AG08395 (cell line): ENCODE data around the gene HIGD1C.
A peak's percentile ranks its signal among the peaks of the same experiment; 100 is the strongest.
"Not testable (repeated sequence)": the region's sequence is repeated elsewhere in the genome, so short reads cannot be mapped to it uniquely, and the experiment has no call there.

Experiments
- DNase-seq: peaks from one replicate; pipeline ENCODE4 v3.0.0; 2012; ENCODE audit warnings: mixed read lengths, low spot score

HIGD1C gene

DNA sequence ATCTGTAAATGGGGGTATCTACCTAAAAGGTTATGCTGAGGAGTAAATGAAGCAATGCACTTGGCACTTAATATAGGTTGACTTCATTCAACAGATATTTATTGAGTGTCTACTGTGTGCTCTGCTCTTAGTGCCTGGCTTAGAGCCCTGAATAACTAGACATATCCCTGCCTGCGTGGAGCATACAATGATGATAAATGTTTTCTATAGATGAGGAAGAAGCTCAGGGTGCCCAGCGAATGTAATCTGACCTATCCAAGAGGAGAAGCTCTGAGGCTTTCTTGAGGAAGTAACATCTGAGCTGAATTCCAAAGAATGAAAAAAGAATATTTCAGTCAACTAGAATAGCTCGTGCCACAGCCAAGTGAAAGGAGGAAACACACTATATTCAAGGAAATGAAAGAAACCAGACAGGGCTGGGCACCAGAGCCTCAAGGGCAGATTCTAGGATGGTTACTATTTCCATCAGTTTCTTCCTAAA lies 17.9 kb upstream of the HIGD1C start:
- no peak for DNase-seq

DNA sequence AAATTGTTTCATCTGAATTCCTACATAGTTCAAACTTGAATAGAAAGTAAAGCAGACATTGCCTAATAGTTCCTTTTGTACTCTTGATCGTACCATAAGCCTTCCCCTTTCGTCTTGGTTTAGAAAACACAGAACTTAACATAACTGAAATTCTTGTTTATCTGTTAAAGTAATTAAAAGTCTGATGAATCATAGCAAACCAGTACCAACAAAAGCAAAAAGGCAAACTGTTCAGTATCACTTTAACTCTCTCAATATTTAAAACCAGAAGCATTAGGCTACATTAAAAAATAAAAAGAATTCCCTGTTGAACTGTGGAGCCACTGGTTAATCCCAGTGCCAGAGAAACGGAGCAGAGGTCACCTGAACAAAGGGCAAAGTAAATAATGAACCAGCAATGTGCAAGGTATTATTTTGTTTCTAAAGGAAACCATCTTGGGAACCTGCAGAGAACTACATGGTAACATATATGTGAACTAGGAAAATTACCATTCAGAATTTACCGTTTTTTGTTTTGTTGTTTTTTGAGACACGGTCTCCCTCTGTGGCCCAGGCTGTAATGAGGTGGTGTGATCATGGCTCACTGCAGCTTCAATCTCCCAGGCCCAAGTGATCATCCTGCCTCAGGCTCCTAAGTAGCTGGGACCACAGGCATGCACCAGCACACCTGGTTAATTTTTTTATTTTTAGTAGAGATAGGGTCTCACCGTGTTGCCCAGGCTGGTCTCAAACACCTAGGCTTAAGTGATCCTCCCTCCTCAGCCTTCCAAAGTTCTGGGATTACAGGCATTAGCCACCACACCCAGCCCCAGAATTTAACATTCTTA lies 17.1 kb upstream of the HIGD1C start:
- DNase-seq = peak; percentile 41

DNA sequence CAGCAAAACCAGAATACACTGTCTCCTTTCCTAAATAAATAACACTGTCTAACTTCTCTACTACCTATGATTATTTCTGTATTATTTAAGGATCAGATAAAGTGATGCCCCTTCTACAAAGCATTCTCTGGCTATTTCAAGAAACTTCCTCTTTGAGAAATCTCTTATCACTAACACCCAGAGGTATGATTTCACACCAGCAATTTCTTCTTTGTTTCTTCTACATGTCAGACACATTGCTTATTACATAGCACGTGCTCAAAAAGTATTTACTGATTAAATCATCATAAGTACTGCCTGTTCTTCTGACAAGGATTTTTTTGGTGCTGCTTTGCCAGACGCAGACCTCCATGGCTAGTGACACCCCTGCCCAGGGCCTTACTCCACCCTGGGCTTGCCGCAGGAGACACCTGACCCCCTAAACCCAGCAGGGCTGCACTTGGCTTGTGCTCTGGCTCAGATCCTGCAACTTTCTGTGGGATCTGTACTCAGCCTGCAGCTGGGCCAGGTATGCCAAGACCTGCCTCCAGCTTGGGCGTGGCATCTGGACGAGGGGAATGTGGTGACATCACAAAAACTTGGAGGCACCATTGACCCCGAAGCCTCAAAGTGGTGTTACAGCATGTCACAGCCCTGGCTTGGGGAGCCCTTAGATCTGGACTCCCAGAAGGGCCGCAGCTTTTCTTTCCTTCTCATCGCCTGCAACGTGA lies 15.4 kb upstream of the HIGD1C start:
- no peak for DNase-seq

DNA sequence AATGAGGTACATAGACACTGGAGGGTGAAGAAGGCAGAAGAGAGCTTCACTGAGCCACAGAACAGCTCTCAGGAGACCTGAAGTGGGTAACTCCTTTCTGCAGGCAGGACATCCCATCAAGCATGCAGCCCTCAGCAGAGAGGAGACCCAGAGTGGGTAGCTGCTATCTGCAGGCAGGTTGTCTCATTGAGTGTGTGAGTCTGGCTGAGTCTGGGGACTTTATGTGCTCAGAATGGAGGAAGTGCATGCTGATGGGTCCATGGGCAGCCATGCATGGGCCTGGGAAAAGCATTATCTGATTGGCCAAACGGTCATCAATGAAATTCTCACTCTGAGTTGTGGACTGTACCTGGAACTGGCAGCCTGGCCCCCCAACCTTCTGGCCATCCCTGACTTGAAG lies 14.7 kb upstream of the HIGD1C start:
- DNase-seq = no peak

DNA sequence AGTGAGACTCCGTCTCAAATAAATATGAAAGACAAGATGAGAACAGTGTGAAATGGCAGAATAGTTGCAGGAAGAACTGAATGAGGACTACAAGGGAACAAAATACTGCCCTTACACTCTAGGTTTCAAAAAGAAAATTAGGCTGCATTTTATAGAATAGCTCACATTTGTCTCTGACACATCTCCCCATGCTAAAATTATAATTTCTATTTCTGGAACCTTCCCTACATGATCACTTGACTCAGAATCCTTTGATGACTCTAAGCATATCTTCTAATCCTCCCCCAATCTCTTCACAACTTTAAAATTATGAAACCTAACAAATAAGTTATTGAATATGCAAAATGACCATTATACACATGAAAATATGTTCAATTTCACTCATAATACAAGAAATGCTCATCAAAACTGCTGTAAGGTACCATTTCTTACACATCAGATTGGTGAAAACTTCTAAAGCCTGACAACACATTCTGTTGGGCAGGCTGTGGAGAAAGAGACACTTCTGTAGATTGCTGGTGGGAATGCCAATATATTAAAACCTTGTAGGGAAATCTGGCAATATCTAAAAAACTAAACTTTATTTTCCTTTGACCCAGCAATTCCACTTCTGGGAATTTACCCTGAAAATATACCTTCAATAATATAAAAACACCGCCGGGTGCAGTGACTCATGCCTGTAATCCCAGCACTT lies 4.3 kb upstream of the HIGD1C start:
- DNase-seq = no peak

DNA sequence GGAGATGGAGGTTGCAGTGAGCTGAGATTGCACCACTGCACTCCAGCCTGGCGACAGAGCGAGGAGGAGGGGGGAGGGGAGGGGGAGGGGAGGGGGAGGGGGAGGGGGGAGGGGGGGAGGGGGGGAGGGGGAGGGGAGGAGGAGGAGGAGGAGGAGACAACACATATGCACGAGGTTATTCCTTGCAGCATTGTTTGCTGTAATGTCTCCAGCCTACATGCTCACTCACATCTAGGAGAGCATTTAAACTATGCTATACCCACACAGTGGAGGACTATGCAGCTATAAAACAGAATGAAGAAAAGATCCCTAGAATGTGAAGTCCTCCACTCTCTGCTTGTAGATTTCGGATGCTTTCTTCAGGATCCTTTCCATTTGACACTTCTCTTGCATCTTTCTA lies 3.5 kb upstream of the HIGD1C start:
- DNase-seq = no peak

DNA sequence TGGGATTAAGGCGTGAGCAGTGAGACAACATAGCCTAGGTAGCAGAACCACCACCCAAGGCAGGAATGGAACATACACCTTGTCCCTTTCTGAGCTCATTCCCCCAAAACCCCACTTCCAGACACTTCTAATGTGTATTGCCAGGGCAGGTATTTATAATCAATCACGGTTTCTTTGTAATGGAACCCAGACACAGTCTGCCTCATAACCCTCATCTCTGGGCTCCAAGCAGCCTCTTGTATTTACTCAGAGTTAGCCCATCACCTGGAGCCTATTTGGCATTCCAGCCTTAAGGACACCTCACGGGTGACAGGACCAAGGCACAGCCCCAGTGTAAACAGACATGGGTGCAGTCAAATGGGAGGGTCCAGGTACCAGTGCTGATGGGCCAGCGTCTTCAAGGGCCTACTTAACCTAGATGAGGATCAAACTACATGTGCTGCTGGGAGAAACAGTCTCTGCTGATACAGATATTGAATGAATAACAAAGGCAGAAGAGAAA lies 2.5 kb upstream of the HIGD1C start:
- no peak for DNase-seq

DNA sequence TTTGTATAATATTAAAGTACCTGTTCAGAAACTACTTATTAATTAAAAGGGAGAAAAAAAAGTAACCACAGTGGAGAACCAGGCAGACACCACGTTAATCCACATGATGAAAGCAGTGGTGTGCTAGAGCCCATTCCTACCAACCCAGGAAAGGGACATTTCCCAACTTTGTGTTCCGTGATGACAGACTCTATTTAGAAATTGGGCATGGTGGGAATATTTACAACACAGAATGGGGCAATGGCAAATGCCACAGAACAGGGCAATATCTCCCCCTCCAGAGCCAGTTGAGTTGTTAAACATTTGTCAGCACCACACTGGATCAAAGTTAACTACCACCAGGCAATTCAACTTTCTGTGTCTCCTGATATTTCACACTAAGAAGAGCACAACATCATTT lies 1.2 kb upstream of the HIGD1C start:
- no peak for DNase-seq

DNA sequence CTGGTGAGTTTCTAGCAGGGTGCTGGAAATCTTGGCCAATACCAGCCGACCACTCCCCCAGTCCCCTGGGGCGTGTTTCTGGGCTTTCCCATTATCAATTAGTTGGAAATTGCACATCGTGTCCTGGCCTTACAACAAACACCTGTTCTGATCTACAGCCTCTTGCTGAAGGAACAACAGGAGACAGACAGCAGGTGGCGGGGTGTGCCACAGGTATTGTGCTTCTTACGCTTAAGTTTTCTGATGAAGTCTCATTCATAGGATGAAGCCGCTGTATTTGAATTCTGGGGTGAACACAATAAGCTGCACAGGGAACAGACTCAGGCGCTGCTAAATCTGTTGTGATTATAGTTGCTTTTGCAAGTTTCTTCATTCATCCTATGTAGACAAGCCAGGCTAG lies 703 bp downstream of the HIGD1C start:
- DNase-seq = no peak

DNA sequence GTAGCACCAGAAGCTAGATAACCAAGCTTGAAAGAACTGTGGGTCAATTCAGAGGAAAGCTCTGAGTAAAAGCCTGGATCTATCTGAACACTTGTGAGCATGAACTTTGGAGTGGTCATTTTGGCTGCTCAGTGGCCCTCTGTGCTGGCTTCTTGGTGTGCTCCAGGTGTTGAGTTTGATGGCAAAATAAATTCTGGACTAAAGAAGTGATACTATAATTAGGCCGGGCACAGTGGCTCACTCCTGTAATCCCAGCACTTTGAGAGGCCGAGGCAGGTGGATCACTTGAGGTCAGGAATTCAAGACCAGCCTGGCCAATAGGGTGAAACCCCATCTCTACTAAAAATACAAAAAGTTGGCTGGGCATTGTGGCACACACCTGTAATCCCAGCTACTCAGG lies 2.4 kb downstream of the HIGD1C start:
- not testable (repeated sequence) for DNase-seq

DNA sequence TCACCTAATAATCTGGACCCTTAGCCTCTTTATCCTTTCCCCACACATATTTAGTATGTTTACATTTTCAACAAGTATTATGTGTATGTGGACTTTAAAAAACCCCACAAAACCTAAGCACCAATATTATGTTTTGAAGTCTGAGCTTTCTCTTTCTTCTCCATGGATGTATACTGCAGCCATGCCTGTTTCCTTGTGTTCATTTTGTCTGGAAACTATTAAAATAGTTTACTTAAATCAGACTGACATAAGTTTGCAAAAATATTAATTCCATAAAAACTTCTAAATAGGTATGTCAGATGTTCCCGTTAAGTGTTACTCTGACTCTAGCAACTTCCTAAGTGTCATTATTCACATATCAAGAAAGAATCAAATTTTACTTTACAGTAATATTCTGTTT lies 2.9 kb downstream of the HIGD1C start:
- DNase-seq = no peak

DNA sequence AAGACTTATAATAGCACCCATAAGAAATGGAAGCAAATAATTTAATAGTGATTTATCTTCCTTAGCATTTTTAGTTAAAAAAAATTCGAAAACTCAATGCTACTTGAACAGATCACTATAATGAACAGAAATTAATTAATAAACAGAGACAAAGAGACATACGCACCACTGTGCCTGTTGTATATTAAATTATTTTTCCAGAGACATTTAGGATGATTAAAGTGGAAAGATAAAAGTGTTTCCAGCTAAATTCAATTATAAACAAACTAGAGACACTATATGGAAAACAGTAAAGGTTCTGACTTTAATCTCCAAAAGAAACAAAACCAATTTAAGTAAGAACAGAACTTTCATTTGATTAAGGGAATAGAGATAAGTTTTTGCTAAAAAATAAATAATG lies 3.4 kb downstream of the HIGD1C start:
- DNase-seq = no peak

DNA sequence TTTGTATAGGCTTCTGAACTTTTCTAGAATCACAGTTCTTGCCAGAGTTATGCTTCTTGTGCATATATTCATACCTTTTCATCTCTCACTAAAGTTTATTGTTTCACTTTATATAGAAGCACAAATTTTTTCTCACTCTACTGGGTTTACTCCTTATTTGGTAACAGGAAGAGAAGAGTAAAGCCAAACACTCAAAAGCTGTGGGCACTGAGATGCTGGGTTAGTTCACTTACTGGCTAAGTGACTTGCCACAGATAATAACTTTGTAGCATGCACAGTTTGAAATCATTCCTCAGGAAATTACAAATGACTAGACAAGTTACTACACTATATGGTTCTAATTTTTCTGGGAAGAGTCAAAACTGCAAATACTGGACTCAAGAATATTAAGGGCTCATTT lies 7.8 kb downstream of the HIGD1C start:
- no peak for DNase-seq

DNA sequence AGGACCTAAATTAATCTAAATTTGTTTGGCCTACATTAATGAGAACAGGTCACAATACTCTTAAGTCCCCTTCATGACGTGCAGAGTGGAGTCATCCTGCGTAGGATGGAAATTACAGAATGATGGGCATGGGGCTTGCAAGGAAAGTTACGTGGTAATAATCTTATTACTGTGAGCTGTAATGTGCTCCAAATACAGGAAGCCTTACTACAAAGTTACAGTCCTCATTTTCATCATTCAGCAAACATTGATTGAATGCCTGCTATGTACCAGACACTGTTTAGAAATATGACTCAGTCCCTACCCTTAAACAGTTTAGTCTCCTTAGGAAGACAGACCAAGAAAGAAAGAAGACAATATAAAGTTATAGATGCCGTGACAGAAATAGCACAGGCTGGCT lies 9.4 kb downstream of the HIGD1C start:
- no peak for DNase-seq

DNA sequence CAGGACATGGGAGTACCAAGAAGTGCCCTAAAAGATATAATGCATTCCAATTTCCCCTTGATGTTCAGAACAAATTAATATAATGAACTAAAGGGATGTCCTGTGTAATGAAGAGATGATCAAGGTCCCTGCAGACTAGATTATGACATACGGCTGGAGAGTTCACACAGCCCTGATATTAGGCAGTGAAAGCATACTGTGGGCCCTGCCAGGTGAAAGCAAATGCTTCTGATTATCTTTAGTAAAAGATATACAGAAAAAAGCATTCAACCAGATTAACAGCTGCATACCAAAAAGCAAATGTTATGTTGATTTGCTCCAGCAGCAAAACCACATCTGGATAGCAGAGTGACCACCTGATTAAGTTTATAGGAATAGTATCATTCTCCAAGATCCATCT lies 12.1 kb downstream of the HIGD1C start:
- DNase-seq = no peak

DNA sequence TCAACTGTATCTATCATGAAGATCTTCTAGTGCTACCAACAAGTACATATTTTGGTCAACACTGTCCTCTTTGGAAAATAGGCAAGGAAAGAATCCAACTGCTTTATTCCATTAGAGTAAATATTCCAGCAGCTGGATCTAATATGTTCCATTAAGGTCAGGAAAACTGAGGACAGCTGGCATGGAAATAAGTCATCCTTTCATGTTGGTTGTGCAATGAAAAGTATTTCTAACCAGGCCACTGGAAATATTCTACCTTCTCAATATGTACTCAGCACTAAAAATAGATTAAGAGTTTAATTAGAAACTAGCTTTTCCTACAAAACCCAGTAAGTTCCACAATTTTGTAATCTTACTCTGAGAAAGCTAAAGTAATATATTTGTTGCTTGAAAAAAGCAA lies 19.6 kb downstream of the HIGD1C start:
- DNase-seq = peak; percentile 55

DNA sequence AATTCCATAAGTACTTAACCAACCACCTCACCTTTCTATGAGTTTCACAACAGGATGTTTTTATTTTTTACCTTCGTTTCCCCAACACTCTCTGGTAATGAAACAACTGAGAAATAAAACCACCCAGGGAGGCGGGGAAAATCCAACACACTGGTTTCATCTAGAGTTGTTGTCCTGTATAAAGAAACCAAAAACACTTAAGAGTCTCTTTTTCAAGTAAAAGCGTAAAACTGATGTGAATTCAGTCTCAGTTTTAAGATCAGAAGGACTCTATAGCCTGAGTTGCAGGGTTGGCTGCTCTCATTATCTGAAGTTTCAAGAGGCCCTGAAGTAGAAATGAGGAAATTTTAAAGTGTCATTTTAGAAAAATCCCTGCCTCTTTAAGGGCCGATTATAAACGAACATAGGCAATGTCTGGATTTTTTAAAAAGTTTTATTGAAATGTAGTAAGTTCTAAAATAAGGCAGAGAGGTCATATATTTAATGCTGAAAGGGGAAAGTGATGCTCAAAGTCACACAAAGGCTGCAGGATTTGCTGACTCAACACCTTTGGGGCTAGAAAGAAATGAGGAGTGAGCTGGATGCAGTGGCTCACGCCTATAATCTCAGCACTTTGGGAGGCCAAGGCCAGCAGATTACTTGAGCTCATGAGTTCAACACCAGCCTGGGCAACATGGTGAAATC lies 27.2 kb downstream of the HIGD1C start:
- DNase-seq = no peak

DNA sequence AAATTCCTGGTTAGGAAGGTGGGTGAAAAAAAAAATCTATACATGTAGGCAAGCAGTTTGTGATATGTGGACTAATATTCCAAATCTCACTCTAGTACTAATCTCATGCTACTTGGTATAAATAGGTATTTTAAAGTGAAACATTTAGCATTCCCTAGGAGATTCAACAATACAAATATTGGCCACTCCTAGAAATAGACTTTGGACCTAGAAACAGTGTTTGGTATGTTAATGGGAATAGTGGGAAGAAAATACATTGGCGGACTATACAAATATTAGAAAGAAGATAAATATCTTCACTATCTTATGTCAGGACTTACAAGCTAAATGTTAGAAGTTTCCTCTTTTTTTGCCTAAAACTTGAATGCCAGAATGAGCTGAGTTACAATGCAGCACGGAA lies 28.2 kb downstream of the HIGD1C start:
- DNase-seq = no peak

DNA sequence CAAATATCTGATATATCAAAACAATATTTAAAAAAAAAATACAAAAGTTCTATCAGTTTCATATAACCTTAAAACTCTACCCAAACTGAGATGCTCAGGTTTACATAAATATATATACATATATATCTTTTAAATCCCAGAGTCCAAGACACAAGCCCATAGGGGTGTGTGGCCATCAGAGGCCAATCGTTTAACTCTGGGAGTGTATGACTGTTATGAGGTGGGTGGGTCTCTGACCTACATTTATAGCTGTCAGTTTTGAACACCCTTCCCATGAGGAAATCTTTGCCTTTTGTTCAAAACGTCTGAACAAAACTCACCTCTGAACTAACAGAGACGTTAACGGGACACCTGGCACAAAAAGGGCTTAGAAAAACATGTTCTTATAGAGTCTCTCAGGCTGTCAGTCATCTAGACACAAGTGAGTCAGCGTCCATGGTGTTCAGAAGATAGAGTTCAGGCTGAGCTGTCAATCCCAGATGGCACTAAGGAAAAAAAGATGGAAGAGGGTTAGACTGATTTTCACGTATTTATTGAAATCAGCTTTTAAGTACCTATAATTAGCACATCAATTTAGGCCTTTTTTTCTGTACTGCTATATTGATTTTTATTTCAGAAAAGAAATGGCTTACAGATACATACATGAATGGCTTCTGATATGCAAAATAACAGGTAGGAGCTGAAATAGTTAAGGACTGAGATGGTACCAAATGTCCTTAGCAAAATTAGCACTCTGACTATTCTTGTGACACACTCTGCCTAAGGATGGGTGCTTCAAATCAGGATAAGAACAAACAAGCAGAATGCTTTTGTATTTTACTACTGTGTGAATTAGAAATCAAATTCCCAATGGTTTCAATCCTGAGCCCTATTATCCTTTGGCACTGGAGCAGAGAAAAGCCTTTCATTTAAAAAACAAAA lies 29.2 kb downstream of the HIGD1C start:
- DNase-seq = no peak

DNA sequence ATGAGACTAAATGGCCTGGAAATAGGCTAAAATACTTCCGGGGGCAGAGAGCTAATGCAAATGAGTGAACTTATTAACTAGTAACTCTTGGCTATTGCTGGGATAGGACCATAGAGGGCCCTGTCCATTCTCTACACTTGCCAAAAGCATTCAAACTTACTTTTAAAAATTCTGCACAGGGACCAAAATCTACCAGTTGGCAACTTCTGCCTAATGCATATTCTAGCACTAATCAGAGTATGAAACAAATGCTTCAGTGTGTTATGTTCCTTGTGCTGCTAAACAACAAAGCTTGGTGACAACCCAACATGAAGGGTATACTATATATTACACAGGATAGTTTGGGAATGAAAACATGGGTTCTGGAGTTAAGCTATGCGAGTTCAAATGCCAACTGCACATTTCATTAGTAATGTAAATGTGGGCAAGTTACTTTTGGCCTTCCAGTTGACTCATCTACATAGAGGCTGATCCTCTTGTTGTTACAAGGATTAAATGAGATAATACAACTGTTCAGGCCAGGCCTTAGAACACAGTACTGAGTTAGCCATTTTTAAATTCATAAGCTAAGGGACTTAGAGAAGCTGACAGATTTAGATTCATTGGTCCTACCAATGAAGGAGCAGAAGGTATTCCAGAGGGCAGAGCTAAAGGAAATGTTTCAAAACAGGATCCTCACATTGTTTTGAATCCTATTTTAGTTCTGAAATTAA lies 32.4 kb downstream of the HIGD1C start:
- no peak for DNase-seq
